DOHH2 (cell line): ENCODE results near the gene GSTO1.

Source experiments
- CTCF ChIP-seq: fragments of 200-600 bp; sonication (generic); IDR thresholded peaks from one replicate; pipeline ENCODE4 v1.5.1; 2014; ENCODE audit warnings: antibody characterized with exemption, mild to moderate bottlenecking, low read depth, low read length; ENCODE audit not compliant: poor library complexity, severe bottlenecking
- EZH2phosphoT487 ChIP-seq: fragments of 200-600 bp; sonication (generic); IDR thresholded peaks from 2 replicates; pipeline ENCODE4 v1.6.1; 2017; ENCODE audit warnings: borderline replicate concordance, mild to moderate bottlenecking, antibody characterized with exemption, low read length, moderate library complexity, mixed read lengths

- TF ChIP-seq CTCF (no peak), EZH2phosphoT487 (no peak)
Observed at GRCh38 chr10:104216631-104217030, 38.1 kb upstream of the GSTO1 start.
